Measurements from ENCODE around the gene KRT3.

The KRT3 gene

GRCh38 chr12:52817003-52817698, 21.2 kb upstream of the KRT3 start:
- TF ChIP-seq TEAD4 (IDR thresholded peaks at IDR 0.05) (no peak), FOXM1 (IDR thresholded peaks at IDR 0.05; ENCODE audit: borderline replicate concordance, low read depth) (no peak), YY1 (IDR thresholded peaks at IDR 0.05; ENCODE audit: low read depth) (no peak), USF1 (IDR thresholded peaks at IDR 0.05) (no peak), TCF12 (IDR thresholded peaks at IDR 0.05; ENCODE audit: low read depth) (no peak), CREB1 (IDR thresholded peaks at IDR 0.05; ENCODE audit: low read depth) (no peak), NFIC (IDR thresholded peaks at IDR 0.05) (no peak), REST (IDR thresholded peaks at IDR 0.05; ENCODE audit: low read depth) (no peak), ZBTB7A (IDR thresholded peaks at IDR 0.05; ENCODE audit: low read depth) (no peak), MAX (IDR thresholded peaks at IDR 0.05) (no peak), CEBPB (IDR thresholded peaks at IDR 0.05) (no peak), EGR1 (IDR thresholded peaks at IDR 0.05) (no peak), RAD21 (IDR thresholded peaks at IDR 0.05; ENCODE audit: low read depth) (no peak), EP300 (IDR thresholded peaks at IDR 0.05; ENCODE audit: borderline replicate concordance) (no peak), TAF1 (IDR thresholded peaks at IDR 0.05; ENCODE audit: low read depth) (no peak)

- TF ChIP-seq EP300 (IDR thresholded peaks at IDR 0.05; ENCODE audit: borderline replicate concordance) (no peak), FOXM1 (IDR thresholded peaks at IDR 0.05; ENCODE audit: borderline replicate concordance, low read depth) (no peak), TAF1 (IDR thresholded peaks at IDR 0.05; ENCODE audit: low read depth) (no peak), USF1 (IDR thresholded peaks at IDR 0.05) (no peak), CEBPB (IDR thresholded peaks at IDR 0.05) (no peak), TEAD4 (IDR thresholded peaks at IDR 0.05) (no peak), TCF12 (IDR thresholded peaks at IDR 0.05; ENCODE audit: low read depth) (no peak), REST (IDR thresholded peaks at IDR 0.05; ENCODE audit: low read depth) (no peak), YY1 (IDR thresholded peaks at IDR 0.05; ENCODE audit: low read depth) (no peak), EGR1 (IDR thresholded peaks at IDR 0.05) (no peak), CREB1 (IDR thresholded peaks at IDR 0.05; ENCODE audit: low read depth) (no peak), NFIC (IDR thresholded peaks at IDR 0.05) (no peak), ZBTB7A (IDR thresholded peaks at IDR 0.05; ENCODE audit: low read depth) (no peak), MAX (IDR thresholded peaks at IDR 0.05) (no peak), RAD21 (IDR thresholded peaks at IDR 0.05; ENCODE audit: low read depth) (no peak)
These were observed 20.0 kb upstream of the KRT3 start for GRCh38 chr12:52815676-52816588.

GRCh38 chr12:52815161-52815560, 19.2 kb upstream of the KRT3 start:
- no peak for TF ChIP-seq EGR1 (IDR thresholded peaks at IDR 0.05)
- TF ChIP-seq FOXM1 (IDR thresholded peaks at IDR 0.05; ENCODE audit: borderline replicate concordance, low read depth) = no peak
- TF ChIP-seq NFIC (IDR thresholded peaks at IDR 0.05) = no peak
- no peak for TF ChIP-seq TEAD4 (IDR thresholded peaks at IDR 0.05)
- TF ChIP-seq REST (IDR thresholded peaks at IDR 0.05; ENCODE audit: low read depth) = no peak
- TF ChIP-seq ZBTB7A (IDR thresholded peaks at IDR 0.05; ENCODE audit: low read depth) = no peak
- TF ChIP-seq RAD21 (IDR thresholded peaks at IDR 0.05; ENCODE audit: low read depth) = no peak
- no peak for TF ChIP-seq EP300 (IDR thresholded peaks at IDR 0.05; ENCODE audit: borderline replicate concordance)
- TF ChIP-seq TAF1 (IDR thresholded peaks at IDR 0.05; ENCODE audit: low read depth) = no peak
- no peak for TF ChIP-seq CREB1 (IDR thresholded peaks at IDR 0.05; ENCODE audit: low read depth)
- no peak for TF ChIP-seq USF1 (IDR thresholded peaks at IDR 0.05)

Data from Ishikawa (cell line).